ENCODE data around the gene MUC6. TPM values are rescaled to one million over a fixed set of nuclear protein-coding genes. Genes with fewer than 3 reads are reported as not detected.

The MUC6 gene
- total RNA-seq, 1 experiment from 2014 or later: 0.07 TPM

DNA sequence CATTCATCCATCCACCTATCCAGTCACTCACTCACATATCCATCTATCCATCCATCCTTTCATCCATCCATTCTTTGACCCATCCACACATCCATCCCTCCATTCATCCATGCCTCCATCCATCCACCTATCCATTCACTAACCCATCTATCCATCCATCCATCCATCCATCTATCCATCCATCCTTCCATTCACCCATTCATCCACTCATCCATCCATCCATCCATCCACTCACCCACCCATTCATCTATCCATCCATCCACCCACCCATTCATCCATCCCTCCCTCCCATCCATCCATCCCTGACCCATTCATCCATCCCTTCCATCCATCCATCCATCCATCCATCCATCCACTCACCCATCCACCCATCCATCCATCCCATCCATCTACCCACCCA, 33.2 kb upstream of the MUC6 start:
- intact Hi-C loops (cut with micrococcal nuclease; ENCODE audit: unreplicated experiment): no loop called here
- CTCF ChIA-PET: no interaction called here
- no peak overlapping the region for H3K4me3 ChIP-seq
- H4K20me1 ChIP-seq (ENCODE audit: insufficient read depth): no peaks in the 10 kb centered on the region
- POLR2A ChIA-PET (ENCODE audit: unreplicated experiment): no interaction called here
- H3K4me1 ChIP-seq (replicated peaks; ENCODE audit: insufficient read depth): peaks cover 22% of the 10 kb centered on the region
- no peaks in the 10 kb centered on the region for H3F3A ChIP-seq (ENCODE audit: insufficient read depth, low read depth)
- no peak for TF ChIP-seq EZH2 (IDR thresholded peaks at IDR 0.05; ENCODE audit: low read depth)
- TF ChIP-seq, protein P1, sequence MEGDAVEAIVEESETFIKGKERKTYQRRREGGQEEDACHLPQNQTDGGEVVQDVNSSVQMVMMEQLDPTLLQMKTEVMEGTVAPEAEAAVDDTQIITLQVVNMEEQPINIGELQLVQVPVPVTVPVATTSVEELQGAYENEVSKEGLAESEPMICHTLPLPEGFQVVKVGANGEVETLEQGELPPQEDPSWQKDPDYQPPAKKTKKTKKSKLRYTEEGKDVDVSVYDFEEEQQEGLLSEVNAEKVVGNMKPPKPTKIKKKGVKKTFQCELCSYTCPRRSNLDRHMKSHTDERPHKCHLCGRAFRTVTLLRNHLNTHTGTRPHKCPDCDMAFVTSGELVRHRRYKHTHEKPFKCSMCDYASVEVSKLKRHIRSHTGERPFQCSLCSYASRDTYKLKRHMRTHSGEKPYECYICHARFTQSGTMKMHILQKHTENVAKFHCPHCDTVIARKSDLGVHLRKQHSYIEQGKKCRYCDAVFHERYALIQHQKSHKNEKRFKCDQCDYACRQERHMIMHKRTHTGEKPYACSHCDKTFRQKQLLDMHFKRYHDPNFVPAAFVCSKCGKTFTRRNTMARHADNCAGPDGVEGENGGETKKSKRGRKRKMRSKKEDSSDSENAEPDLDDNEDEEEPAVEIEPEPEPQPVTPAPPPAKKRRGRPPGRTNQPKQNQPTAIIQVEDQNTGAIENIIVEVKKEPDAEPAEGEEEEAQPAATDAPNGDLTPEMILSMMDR (conservative IDR thresholded peaks at IDR 0.05): no peak
- H3K27me3 ChIP-seq (ENCODE audit: insufficient read depth, low read depth): no peaks in the 10 kb centered on the region
- H3K27ac ChIP-seq: no peak overlapping the region
- no peaks in the 10 kb centered on the region for H3K36me3 ChIP-seq (ENCODE audit: low read depth)
- H2AFZ ChIP-seq: no peak overlapping the region
- no peak for DNase-seq
- H3K9me2 ChIP-seq (ENCODE audit: insufficient read depth): no peaks in the 10 kb centered on the region
- BruUV-seq (replicated peaks): no TSS peak
- no peaks in the 10 kb centered on the region for H3K9me3 ChIP-seq (ENCODE audit: insufficient read depth, low read depth)
- no peak overlapping the region for H3K4me2 ChIP-seq
- H3K79me2 ChIP-seq (ENCODE audit: low read depth): no peaks in the 10 kb centered on the region

DNA sequence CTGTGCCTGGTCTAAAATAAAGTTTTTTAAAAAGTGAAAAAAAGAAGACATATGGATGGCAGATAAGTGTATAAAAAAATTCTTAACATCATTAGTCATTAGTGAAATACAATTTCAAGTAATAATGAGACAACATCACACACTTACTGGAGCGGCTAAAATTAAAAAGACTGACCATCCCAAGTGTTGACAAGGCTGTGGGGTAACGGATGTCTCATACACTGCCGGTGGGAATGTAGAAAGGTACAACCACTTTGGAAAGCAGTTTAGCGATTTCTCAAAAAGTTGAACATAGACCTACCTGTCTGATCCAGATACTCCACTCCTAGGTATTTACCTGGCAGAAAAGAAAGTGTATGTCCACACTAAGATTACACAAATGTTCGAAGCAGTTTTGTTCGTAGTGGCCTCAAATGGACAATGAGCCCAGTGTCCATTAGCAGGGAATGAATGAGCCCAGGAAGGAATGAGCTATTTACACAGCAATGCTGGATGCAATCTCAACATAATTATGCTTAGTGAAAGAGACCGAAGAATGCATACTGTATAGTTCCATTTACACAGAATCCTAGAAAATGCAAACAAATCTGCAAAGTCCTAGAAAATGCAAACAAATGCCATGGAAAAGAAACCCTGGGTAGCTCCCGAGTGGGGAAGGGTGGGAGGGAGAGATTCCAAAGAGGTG, 31.4 kb upstream of the MUC6 start:
- H4K20me1 ChIP-seq (ENCODE audit: insufficient read depth): no peaks in the 10 kb centered on the region
- POLR2A ChIA-PET (ENCODE audit: unreplicated experiment): no interaction called here
- H3K27me3 ChIP-seq (ENCODE audit: insufficient read depth, low read depth): no peaks in the 10 kb centered on the region
- intact Hi-C loops (cut with micrococcal nuclease; ENCODE audit: unreplicated experiment): no loop called here
- H3K4me2 ChIP-seq: no peak overlapping the region
- CTCF ChIA-PET: no interaction called here
- peaks cover 10% of the 10 kb centered on the region for H3K4me1 ChIP-seq (replicated peaks; ENCODE audit: insufficient read depth)
- no peaks in the 10 kb centered on the region for H3K9me3 ChIP-seq (ENCODE audit: insufficient read depth, low read depth)
- no peak for TF ChIP-seq EZH2 (IDR thresholded peaks at IDR 0.05; ENCODE audit: low read depth)
- TF ChIP-seq, protein P1 (conservative IDR thresholded peaks at IDR 0.05): no peak
- no peak overlapping the region for H3K4me3 ChIP-seq
- no peak overlapping the region for H2AFZ ChIP-seq
- DNase-seq: no peak
- no peaks in the 10 kb centered on the region for H3F3A ChIP-seq (ENCODE audit: insufficient read depth, low read depth)
- H3K27ac ChIP-seq: no peak overlapping the region
- H3K36me3 ChIP-seq (ENCODE audit: low read depth): no peaks in the 10 kb centered on the region
- BruUV-seq (replicated peaks): no TSS peak
- no peaks in the 10 kb centered on the region for H3K9me2 ChIP-seq (ENCODE audit: insufficient read depth)
- no peaks in the 10 kb centered on the region for H3K79me2 ChIP-seq (ENCODE audit: low read depth)

DNA sequence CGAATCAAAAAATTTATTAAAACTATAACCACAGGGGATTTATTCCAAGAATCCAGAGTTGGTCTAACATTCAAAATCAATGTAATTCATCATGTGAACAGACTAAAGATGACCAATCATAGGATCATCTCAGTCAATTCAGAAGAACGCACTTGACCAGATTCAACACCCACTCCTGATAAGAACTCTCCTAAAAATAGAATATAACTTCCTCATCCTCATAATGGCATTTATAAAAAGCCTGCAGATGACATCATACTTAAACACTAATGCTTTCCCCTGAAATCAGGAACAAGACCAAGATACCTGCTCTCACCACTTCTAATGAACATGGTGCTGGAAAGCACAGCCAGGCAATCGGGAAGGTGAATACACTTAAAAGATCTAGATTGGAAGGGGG, 27.6 kb upstream of the MUC6 start:
- TF ChIP-seq, protein P1 (conservative IDR thresholded peaks at IDR 0.05): no peak
- TF ChIP-seq EZH2 (IDR thresholded peaks at IDR 0.05; ENCODE audit: low read depth): no peak
- no TSS peak for BruUV-seq (replicated peaks)
- Histone ChIP-seq H3K27ac (no peak overlapping the region), H3K4me3 (no peak overlapping the region), H3K36me3 (ENCODE audit: low read depth) (no peaks in the 10 kb centered on the region), H4K20me1 (ENCODE audit: insufficient read depth) (no peaks in the 10 kb centered on the region), H3F3A (ENCODE audit: insufficient read depth, low read depth) (peaks cover 10% of the 10 kb centered on the region; the same call in 1 of the 2 replicates), H3K27me3 (ENCODE audit: insufficient read depth, low read depth) (no peaks in the 10 kb centered on the region), H3K4me1 (replicated peaks; ENCODE audit: insufficient read depth) (peaks cover 12% of the 10 kb centered on the region), H2AFZ (no peak overlapping the region), H3K9me3 (ENCODE audit: insufficient read depth, low read depth) (no peaks in the 10 kb centered on the region), H3K9me2 (ENCODE audit: insufficient read depth) (no peaks in the 10 kb centered on the region), H3K4me2 (no peak overlapping the region), H3K79me2 (ENCODE audit: low read depth) (no peaks in the 10 kb centered on the region)
- intact Hi-C loops (cut with micrococcal nuclease; ENCODE audit: unreplicated experiment): no loop called here
- ChIA-PET POLR2A (ENCODE audit: unreplicated experiment) (no interaction called here), CTCF (no interaction called here)
- DNase-seq: no peak
